Measurements from ENCODE around the gene SLC34A2.
"Not testable (repeated sequence)": the region's sequence is repeated elsewhere in the genome, so short reads cannot be mapped to it uniquely, and the experiment has no call there.

SLC34A2 gene

GRCh38 chr4:25638806-25639205 lies 16.8 kb upstream of the SLC34A2 start:
- TF ChIP-seq CTCF (IDR thresholded peaks at IDR 0.05; ENCODE audit: low read length, missing control alignments), result no peak
- no peak overlapping the region for H3K4me3 ChIP-seq (replicated peaks; ENCODE audit: low read depth, low read length)
- no peak for DNase-seq (ENCODE audit: low read depth)

- no peak for TF ChIP-seq CTCF (IDR thresholded peaks at IDR 0.05; ENCODE audit: low read length, missing control alignments)
- no peak overlapping the region for H3K4me3 ChIP-seq (replicated peaks; ENCODE audit: low read depth, low read length)
- no peak for DNase-seq (ENCODE audit: low read depth)
Observed at GRCh38 chr4:25650311-25650710, 5.3 kb upstream of the SLC34A2 start.

GRCh38 chr4:25651682-25652081 lies 4.0 kb upstream of the SLC34A2 start:
- no peak overlapping the region for H3K4me3 ChIP-seq (replicated peaks; ENCODE audit: low read depth, low read length)
- DNase-seq (ENCODE audit: low read depth), result no peak
- TF ChIP-seq CTCF (IDR thresholded peaks at IDR 0.05; ENCODE audit: low read length, missing control alignments), result no peak

- no peak overlapping the region for H3K4me3 ChIP-seq (replicated peaks; ENCODE audit: low read depth, low read length)
- no peak for TF ChIP-seq CTCF (IDR thresholded peaks at IDR 0.05; ENCODE audit: low read length, missing control alignments)
- DNase-seq (ENCODE audit: low read depth), result peak; percentile 16
Observed at GRCh38 chr4:25654031-25654970, 1.4 kb upstream of the SLC34A2 start.

- no peak overlapping the region for H3K4me3 ChIP-seq (replicated peaks; ENCODE audit: low read depth, low read length)
- no peak for TF ChIP-seq CTCF (IDR thresholded peaks at IDR 0.05; ENCODE audit: low read length, missing control alignments)
- DNase-seq (ENCODE audit: low read depth), result no peak
Observed at GRCh38 chr4:25656031-25656430, 380 bp downstream of the SLC34A2 start.

- DNase-seq (ENCODE audit: low read depth), result no peak
- H3K4me3 ChIP-seq (replicated peaks; ENCODE audit: low read depth, low read length), result no peak overlapping the region
- TF ChIP-seq CTCF (IDR thresholded peaks at IDR 0.05; ENCODE audit: low read length, missing control alignments), result no peak
Observed at GRCh38 chr4:25658357-25658771, 2.7 kb downstream of the SLC34A2 start.

- TF ChIP-seq CTCF (IDR thresholded peaks at IDR 0.05; ENCODE audit: low read length, missing control alignments), result no peak
- no peak overlapping the region for H3K4me3 ChIP-seq (replicated peaks; ENCODE audit: low read depth, low read length)
- DNase-seq (ENCODE audit: low read depth), result no peak
Observed at GRCh38 chr4:25658777-25659176, 3.1 kb downstream of the SLC34A2 start.

GRCh38 chr4:25661441-25661840 lies 5.8 kb downstream of the SLC34A2 start:
- H3K4me3 ChIP-seq (replicated peaks; ENCODE audit: low read depth, low read length); DNase-seq (ENCODE audit: low read depth): not testable (repeated sequence)
